Esophagus squamous epithelium (tissue), 4 donors: ENCODE data around the gene GHDC.

Source experiments
- POLR2A ChIP-seq, 4 donors: fragments of 450-650 bp; IDR thresholded peaks; one replicate each; pipeline ENCODE4 v1.6.1; 2017; ENCODE audit warnings: antibody characterized with exemption in 4 of 4, mild to moderate bottlenecking in 4 of 4, moderate library complexity in 3 of 4
- TF ChIP-seq, protein P1 (sequence below), 6 experiments: fragments of 450-650 bp in 4 of 6; fragments of 200-600 bp in 2 of 6; sonication (generic) in 2 of 6; IDR thresholded peaks; one replicate each; pipeline ENCODE4 v1.5.1; 2016 to 2019; ENCODE audit warnings: antibody characterized with exemption in 6 of 6, mild to moderate bottlenecking in 4 of 6, moderate library complexity in 4 of 6

DNA sequence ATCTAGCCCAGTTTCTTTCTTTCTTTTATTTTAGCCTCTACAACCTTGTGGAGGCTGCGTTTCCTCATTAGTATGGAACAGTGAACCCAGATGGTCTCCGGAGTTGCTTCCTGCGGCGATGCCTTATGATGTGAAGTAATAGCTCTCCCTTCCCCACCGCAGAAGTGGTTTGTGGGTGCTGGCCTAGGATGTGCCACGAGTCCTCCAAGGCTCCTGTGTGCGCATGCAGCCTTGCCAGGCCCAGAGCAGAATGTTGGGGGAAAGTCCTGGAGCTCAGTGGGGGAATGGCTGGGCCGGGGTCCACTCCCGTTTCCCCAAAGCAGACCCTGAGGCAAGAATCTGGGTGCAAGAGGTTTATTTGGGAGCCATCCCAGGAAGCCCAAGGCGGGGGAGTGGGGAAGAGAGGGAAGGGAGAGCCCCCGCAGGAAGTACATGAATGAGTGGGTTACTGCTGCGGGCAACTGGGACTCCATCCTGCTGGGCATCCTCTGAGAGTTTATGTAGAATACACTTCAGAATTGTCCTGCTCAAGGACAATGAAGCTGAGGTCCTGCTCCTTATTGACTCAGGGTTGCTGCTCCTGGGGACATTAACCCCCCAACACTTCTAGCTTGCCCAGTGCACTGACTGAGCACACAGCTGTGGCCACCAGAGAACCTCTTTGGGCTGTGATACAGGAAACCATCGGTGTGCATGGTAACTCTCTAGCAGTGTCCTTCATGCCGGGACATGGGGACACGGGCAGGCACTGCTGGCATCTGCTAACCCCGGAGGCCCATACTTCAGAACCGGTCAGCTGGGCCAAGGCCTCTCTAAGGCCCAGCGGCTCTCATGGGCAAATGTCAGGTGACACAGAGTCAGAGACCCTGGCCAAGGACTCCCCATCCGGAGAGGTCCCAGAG, 5.3 kb downstream of the GHDC start:
- no peak for TF ChIP-seq POLR2A (IDR thresholded peaks at IDR 0.05)
- TF ChIP-seq, protein P1, sequence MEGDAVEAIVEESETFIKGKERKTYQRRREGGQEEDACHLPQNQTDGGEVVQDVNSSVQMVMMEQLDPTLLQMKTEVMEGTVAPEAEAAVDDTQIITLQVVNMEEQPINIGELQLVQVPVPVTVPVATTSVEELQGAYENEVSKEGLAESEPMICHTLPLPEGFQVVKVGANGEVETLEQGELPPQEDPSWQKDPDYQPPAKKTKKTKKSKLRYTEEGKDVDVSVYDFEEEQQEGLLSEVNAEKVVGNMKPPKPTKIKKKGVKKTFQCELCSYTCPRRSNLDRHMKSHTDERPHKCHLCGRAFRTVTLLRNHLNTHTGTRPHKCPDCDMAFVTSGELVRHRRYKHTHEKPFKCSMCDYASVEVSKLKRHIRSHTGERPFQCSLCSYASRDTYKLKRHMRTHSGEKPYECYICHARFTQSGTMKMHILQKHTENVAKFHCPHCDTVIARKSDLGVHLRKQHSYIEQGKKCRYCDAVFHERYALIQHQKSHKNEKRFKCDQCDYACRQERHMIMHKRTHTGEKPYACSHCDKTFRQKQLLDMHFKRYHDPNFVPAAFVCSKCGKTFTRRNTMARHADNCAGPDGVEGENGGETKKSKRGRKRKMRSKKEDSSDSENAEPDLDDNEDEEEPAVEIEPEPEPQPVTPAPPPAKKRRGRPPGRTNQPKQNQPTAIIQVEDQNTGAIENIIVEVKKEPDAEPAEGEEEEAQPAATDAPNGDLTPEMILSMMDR (IDR thresholded peaks at IDR 0.05), result no peak
